ENCODE measurements around the gene SYT17.

DNA sequence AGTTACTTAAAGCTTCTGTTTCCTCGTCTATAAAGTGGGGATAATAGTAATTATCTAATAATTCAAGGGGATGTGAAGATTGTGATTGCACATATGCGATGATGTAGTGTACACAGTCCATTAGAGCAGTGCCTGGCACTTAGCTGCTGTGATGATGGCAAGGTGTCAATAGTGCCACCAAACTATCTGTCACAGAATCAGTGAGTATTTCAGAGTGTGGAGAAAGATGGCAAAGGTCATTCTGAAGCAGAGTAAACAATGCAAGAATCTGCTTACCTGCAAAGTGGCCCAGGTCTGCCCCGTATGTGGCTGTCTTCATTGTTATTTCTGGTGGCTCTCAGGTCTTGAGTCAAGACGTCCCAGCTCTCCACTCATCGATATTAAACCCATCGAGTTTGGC is 15.1 kb downstream of the SYT17 start:
- TF ChIP-seq POLR2A (IDR thresholded peaks at IDR 0.05; ENCODE audit: low read length) (no peak), GATA1 (IDR thresholded peaks at IDR 0.05; ENCODE audit: low read depth, low read length) (no peak)

Measured in erythroblast (primary cell).